Stimulated activated CD8-positive, alpha-beta memory T cell treated with anti-CD3 and anti-CD28 coated beads, Interleukin-7, amount 100 ng/mL, for 4 hours (primary cell): ENCODE data around the gene CDKN1B.
A peak's percentile ranks its signal among the peaks of the same experiment; 100 is the strongest.

Source experiments
- DNase-seq, 2 donors: peaks; one replicate each; pipeline ENCODE4 v3.0.0-alpha.2; 2020; ENCODE audit warnings: low read depth in 2 of 2

The CDKN1B gene

GRCh38 chr12:12716793-12717585 is at the start of gene CDKN1B:
CDKN1B (plus strand) TSS chr12:12717368; CDS start chr12:12717840, 472 bp downstream.
- peak; percentile 70 to 82 for DNase-seq

- no peak for DNase-seq
Observed at GRCh38 chr12:12668005-12668404, 49.2 kb upstream of the CDKN1B start.

- no peak for DNase-seq
Observed at GRCh38 chr12:12669020-12669419, 48.1 kb upstream of the CDKN1B start.

GRCh38 chr12:12671850-12672660 is 45.1 kb upstream of the CDKN1B start:
- no peak for DNase-seq

- DNase-seq: no peak
Observed at GRCh38 chr12:12673296-12673695, 43.9 kb upstream of the CDKN1B start.

GRCh38 chr12:12676605-12677004 is 40.6 kb upstream of the CDKN1B start:
- DNase-seq: no peak

- no peak for DNase-seq
Observed at GRCh38 chr12:12681061-12681765, 36.0 kb upstream of the CDKN1B start.

GRCh38 chr12:12682284-12682683 is 34.9 kb upstream of the CDKN1B start:
- no peak for DNase-seq

GRCh38 chr12:12683136-12683697 is 34.0 kb upstream of the CDKN1B start:
- no peak for DNase-seq

- no peak for DNase-seq
Observed at GRCh38 chr12:12683725-12684124, 33.4 kb upstream of the CDKN1B start.

GRCh38 chr12:12684375-12685106 is 32.6 kb upstream of the CDKN1B start:
- no peak for DNase-seq

GRCh38 chr12:12685305-12685704 is 31.9 kb upstream of the CDKN1B start:
- no peak for DNase-seq

- no peak for DNase-seq
Observed at GRCh38 chr12:12686472-12686871, 30.7 kb upstream of the CDKN1B start.

GRCh38 chr12:12686925-12687324 is 30.2 kb upstream of the CDKN1B start:
- DNase-seq: no peak

GRCh38 chr12:12689647-12690300 is 27.4 kb upstream of the CDKN1B start:
- no peak for DNase-seq

GRCh38 chr12:12691549-12691948 is 25.6 kb upstream of the CDKN1B start:
- DNase-seq: no peak

GRCh38 chr12:12693111-12693671 is 24.0 kb upstream of the CDKN1B start:
- DNase-seq: no peak

- DNase-seq: peak; percentile 84 to 85
Observed at GRCh38 chr12:12696562-12697383, 20.4 kb upstream of the CDKN1B start.

- no peak for DNase-seq
Observed at GRCh38 chr12:12699345-12699744, 17.8 kb upstream of the CDKN1B start.

- no peak for DNase-seq
Observed at GRCh38 chr12:12700254-12700653, 16.9 kb upstream of the CDKN1B start.
